CD4-positive, alpha-beta T cell (primary cell): ENCODE measurements around the gene JAKMIP2. TPM values are rescaled to one million over a fixed set of nuclear protein-coding genes. Genes with fewer than 3 reads are reported as not detected.

Experiments
- ATAC-seq: fragments of 200-7000 bp; cut with Tn5 transposase; one replicate; pipeline ENCODE4 v1.10.0; 2022; ENCODE audit warnings: mild to moderate bottlenecking; ENCODE audit not compliant: poor library complexity
- CTCF ChIA-PET: fragments of 350-600 bp; sonication (Branson Sonifier 250); formaldehyde crosslinking; loops from one replicate; lab custom pipeline; 2021; ENCODE audit warnings: antibody characterized with exemption, inconsistent platforms; lab: Charles Lee
- POLR2A ChIA-PET: fragments of 350-600 bp; sonication (Branson Sonifier 250); formaldehyde crosslinking; loops from one replicate; lab custom pipeline; 2021; ENCODE audit warnings: antibody characterized with exemption, inconsistent platforms; lab: Charles Lee
- DNase-seq, 14 experiments: peaks; one replicate each; pipeline ENCODE4 v3.0.0-alpha.2; 2013 to 2020; ENCODE audit warnings: mixed read lengths in 2 of 14
- H3K27ac ChIP-seq, 2 donors: one replicate each; pipeline versions ENCODE4 v1.5.1 to v1.7.0; 2013; ENCODE audit warnings: low read length in 2 of 2, low read depth in 1 of 2, mild to moderate bottlenecking in 1 of 2
- H3K27me3 ChIP-seq, 2 experiments: 1 replicate in 1 of 2; 2 replicates in 1 of 2; pipeline versions ENCODE4 v1.6.1 to v1.7.0; 2013; ENCODE audit warnings: low read length in 2 of 2, control low read depth in 1 of 2, mild to moderate bottlenecking in 1 of 2, moderate library complexity in 1 of 2; ENCODE audit not compliant: insufficient read depth in 2 of 2, control insufficient read depth in 1 of 2
- H3K36me3 ChIP-seq: one replicate; pipeline ENCODE4 v1.6.1; 2013; ENCODE audit warnings: low read length, control low read depth; ENCODE audit not compliant: insufficient read depth
- H3K4me1 ChIP-seq: one replicate; pipeline ENCODE4 v1.6.1; 2013; ENCODE audit warnings: low read length, control low read depth; ENCODE audit not compliant: insufficient read depth
- H3K4me3 ChIP-seq: one replicate; pipeline ENCODE4 v1.5.1; 2013; ENCODE audit warnings: mild to moderate bottlenecking, low read length, moderate library complexity
- H3K9me3 ChIP-seq, 2 experiments: 1 replicate in 1 of 2; 2 replicates in 1 of 2; pipeline versions ENCODE4 v1.6.1 to v1.7.0; 2013; ENCODE audit warnings: low read length in 2 of 2, mild to moderate bottlenecking in 2 of 2, control low read depth in 1 of 2, moderate library complexity in 1 of 2; ENCODE audit not compliant: control insufficient read depth in 1 of 2, insufficient read depth in 1 of 2
- H3K27ac Mint-ChIP-seq: one replicate; pipeline ENCODE4 v1.8.0; 2020; ENCODE audit warnings: mixed read lengths
- H3K27me3 Mint-ChIP-seq: one replicate; pipeline ENCODE4 v1.8.0; 2021; ENCODE audit warnings: mixed read lengths
- H3K36me3 Mint-ChIP-seq: one replicate; pipeline ENCODE4 v1.8.0; 2021; ENCODE audit warnings: low read depth, mixed read lengths
- H3K4me1 Mint-ChIP-seq: one replicate; pipeline ENCODE4 v1.8.0; 2021; ENCODE audit warnings: low read depth, mixed read lengths
- H3K4me3 Mint-ChIP-seq: one replicate; pipeline ENCODE4 v1.8.0; 2020; ENCODE audit warnings: mild to moderate bottlenecking, mixed read lengths
- H3K9me3 Mint-ChIP-seq: one replicate; pipeline ENCODE4 v1.8.0; 2020; ENCODE audit warnings: mixed read lengths
- intact Hi-C, 2 experiments: fragments of 100-400 bp; cut with DNase I in 1 of 2; cut with micrococcal nuclease in 1 of 2; formaldehyde crosslinking; loops; one replicate each; pipeline versions ENCODE4 v1.15.1 to v1.9.0; 2023 to 2025; cut with DNase I, micrococcal nuclease
- total RNA-seq, 174 experiments: library from RNA in 2 of 174; stranded (reverse) in 2 of 174; gene quantifications; one replicate each; pipeline ENCODE4 v1.2.3 and lab custom pipeline; 2021 to 2026
- TF ChIP-seq, protein P1 (sequence below): fragments of 200-600 bp; IDR thresholded peaks from one replicate; pipeline ENCODE4 v1.8.0; 2022; ENCODE audit warnings: antibody characterized with exemption, mild to moderate bottlenecking

JAKMIP2 gene
- total RNA-seq, 2 experiments from 2014 or later = 0.74 to 1.3 TPM

DNA sequence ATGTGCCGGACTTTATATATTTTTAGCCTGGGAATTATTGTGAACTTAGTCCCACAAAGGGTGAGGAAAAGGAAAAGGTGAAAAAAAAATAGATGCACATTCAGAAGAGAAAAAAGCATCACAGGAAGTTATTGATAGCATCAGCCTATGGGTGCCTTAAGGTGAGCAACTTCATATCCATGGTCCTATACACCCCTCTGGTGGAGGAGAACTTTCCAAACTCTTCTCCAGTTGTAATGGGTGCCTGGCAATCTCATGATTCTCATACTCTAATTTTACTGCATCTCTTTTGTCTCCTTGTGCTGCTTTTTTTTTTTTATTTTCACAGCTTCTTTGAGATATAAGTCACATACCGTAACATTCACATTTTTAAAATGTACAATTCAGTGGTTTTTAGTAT is 107.4 kb downstream of the JAKMIP2 start:
- Histone ChIP-seq H3K4me1 (no peaks in the 10 kb centered on the region), H3K4me3 (no peak overlapping the region), H3K9me3 (peaks cover 0 to 5% of the 10 kb centered on the region in 2 experiments), H3K36me3 (no peaks in the 10 kb centered on the region), H3K27ac (no peak overlapping the region), H3K27me3 (no peaks in the 10 kb centered on the region)
- TF ChIP-seq, protein P1, sequence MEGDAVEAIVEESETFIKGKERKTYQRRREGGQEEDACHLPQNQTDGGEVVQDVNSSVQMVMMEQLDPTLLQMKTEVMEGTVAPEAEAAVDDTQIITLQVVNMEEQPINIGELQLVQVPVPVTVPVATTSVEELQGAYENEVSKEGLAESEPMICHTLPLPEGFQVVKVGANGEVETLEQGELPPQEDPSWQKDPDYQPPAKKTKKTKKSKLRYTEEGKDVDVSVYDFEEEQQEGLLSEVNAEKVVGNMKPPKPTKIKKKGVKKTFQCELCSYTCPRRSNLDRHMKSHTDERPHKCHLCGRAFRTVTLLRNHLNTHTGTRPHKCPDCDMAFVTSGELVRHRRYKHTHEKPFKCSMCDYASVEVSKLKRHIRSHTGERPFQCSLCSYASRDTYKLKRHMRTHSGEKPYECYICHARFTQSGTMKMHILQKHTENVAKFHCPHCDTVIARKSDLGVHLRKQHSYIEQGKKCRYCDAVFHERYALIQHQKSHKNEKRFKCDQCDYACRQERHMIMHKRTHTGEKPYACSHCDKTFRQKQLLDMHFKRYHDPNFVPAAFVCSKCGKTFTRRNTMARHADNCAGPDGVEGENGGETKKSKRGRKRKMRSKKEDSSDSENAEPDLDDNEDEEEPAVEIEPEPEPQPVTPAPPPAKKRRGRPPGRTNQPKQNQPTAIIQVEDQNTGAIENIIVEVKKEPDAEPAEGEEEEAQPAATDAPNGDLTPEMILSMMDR = no peak
- Mint-ChIP-seq H3K36me3 (no peaks in the 10 kb centered on the region), H3K27me3 (no peaks in the 10 kb centered on the region), H3K27ac (no peak overlapping the region), H3K4me1 (no peaks in the 10 kb centered on the region), H3K4me3 (no peak overlapping the region), H3K9me3 (no peaks in the 10 kb centered on the region)
- POLR2A ChIA-PET = no interaction called here
- intact Hi-C loops = no loop called here
- CTCF ChIA-PET = no interaction called here
- DNase-seq (no peak), ATAC-seq (no peak)

DNA sequence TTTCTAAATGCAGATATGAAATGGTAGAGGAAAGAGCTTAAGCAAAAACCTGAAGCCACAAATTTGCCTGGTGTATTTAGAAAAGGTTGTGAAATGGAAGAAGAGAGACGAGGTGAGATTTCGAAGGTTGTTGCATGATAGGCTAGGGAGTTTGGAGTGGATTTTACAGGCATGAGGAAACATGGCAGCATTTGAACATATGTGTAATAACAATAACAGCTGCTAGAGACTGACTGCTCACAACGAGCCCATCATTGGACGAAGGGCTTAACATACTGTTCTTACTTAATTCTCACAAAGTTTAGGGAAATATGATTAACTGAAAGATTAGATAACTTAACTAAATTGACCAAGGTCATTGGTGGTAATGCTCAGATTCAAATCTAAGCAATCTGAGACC is 108.1 kb downstream of the JAKMIP2 start:
- ATAC-seq (no peak), DNase-seq (no peak)
- Histone ChIP-seq H3K27ac (no peak overlapping the region), H3K4me3 (no peak overlapping the region), H3K9me3 (peaks cover 0 to 5% of the 10 kb centered on the region in 2 experiments), H3K4me1 (no peaks in the 10 kb centered on the region), H3K36me3 (no peaks in the 10 kb centered on the region), H3K27me3 (no peaks in the 10 kb centered on the region)
- intact Hi-C loops = no loop called here
- TF ChIP-seq, protein P1 = no peak
- no peaks in the 10 kb centered on the region for H3K4me1 Mint-ChIP-seq
- no peak overlapping the region for H3K27ac Mint-ChIP-seq
- CTCF ChIA-PET = interaction anchor here (0.7 kb wide), 1 partner anchor 137 kb away, joined by 3 read pairs; no protein-coding TSS in a partner anchor
- H3K4me3 Mint-ChIP-seq = no peak overlapping the region
- no peaks in the 10 kb centered on the region for H3K9me3 Mint-ChIP-seq
- no peaks in the 10 kb centered on the region for H3K27me3 Mint-ChIP-seq
- H3K36me3 Mint-ChIP-seq = no peaks in the 10 kb centered on the region
- POLR2A ChIA-PET = no interaction called here

DNA sequence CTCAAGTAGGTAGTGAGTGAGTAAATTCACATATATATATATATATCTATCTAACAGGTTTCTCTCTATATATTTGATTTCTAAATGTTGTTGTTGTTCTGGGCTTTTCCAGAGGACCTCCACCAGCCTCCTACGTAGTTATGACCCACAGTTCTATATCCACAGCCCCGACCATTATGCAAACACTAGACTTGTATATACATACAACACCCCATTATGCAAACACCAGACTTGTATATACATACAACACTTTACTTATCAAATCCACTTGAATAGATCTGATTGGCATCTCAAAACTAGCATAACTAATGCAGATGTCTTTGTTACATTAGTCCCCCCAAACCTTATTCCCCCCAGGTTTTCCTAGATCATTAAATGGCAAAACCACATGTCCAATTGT is 108.7 kb downstream of the JAKMIP2 start:
- ATAC-seq (no peak), DNase-seq (no peak)
- H3K27ac ChIP-seq = no peak overlapping the region
- no peaks in the 10 kb centered on the region for H3K27me3 Mint-ChIP-seq
- H3K36me3 ChIP-seq = no peaks in the 10 kb centered on the region
- POLR2A ChIA-PET = no interaction called here
- no peak overlapping the region for H3K4me3 Mint-ChIP-seq
- H3K9me3 ChIP-seq = peaks cover 0 to 5% of the 10 kb centered on the region in 2 experiments
- CTCF ChIA-PET = interaction anchor here (0.7 kb wide), 1 partner anchor 137 kb away, joined by 3 read pairs; no protein-coding TSS in a partner anchor
- H3K27me3 ChIP-seq = no peaks in the 10 kb centered on the region
- H3K36me3 Mint-ChIP-seq = no peaks in the 10 kb centered on the region
- H3K4me1 ChIP-seq = no peaks in the 10 kb centered on the region
- no peaks in the 10 kb centered on the region for H3K4me1 Mint-ChIP-seq
- H3K9me3 Mint-ChIP-seq = no peaks in the 10 kb centered on the region
- H3K4me3 ChIP-seq = no peak overlapping the region
- intact Hi-C loops = no loop called here
- TF ChIP-seq, protein P1 = no peak
- no peak overlapping the region for H3K27ac Mint-ChIP-seq
